Measurements from ENCODE around the gene RFESD.

GRCh38 chr5:95633671-95634070 is 12.9 kb upstream of the RFESD start:
- no peak for TF ChIP-seq EZH2phosphoT487 (IDR thresholded peaks at IDR 0.05; ENCODE audit: low read depth, severe bottlenecking, unreplicated experiment)
- no peak for TF ChIP-seq CTCF (IDR thresholded peaks at IDR 0.05; ENCODE audit: poor library complexity)
- TF ChIP-seq EZH2 (IDR thresholded peaks at IDR 0.05; ENCODE audit: borderline replicate concordance), result no peak
